GM21528 (cell line): ENCODE results near the gene INS.

Source experiments
- ATAC-seq: cut with Tn5 transposase; IDR thresholded peaks from one replicate; pipeline ENCODE4 v1.9.1; 2021; ENCODE audit warnings: mild to moderate bottlenecking, moderate library complexity; ENCODE audit not compliant: unreplicated experiment, low FRiP score

The INS gene

GRCh38 chr11:2123628-2123960 lies 37.4 kb downstream of the INS start:
- ATAC-seq = no peak

GRCh38 chr11:2122907-2123627 lies 37.9 kb downstream of the INS start:
- no peak for ATAC-seq

DNA sequence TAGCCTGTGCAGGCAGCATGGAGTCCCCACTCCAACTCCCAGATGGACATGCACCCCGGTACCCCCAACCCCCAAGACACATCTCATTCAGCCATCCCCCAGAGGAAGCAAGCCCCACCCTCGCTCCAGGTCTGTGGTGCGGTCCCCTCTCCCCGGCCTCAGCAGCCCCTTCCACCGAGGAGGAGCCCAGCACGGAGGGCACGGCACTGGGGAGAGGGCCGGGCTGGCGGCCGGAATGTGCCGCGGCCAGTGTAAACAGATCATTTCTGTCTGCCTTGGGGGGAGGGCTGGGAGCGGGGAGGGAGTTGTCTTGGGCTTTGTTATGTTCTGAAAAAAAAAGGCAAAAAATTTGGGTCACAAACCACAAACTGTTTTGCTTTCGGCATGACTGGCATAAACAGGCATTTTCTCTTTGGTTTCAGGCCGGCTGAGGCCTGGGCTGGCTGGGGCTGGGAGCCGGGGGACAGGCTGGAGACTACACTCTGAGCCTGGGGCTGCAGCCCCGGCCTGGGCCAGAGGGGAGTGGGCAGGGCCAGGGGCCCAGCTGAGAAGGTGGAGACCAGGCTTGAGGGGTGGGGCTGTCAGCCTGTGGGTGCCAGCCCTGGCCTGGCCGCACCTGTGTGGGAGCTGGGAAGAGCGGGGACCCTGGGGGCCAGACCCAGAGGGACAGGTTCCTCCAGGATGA lies 38.6 kb downstream of the INS start:
- no peak for ATAC-seq

DNA sequence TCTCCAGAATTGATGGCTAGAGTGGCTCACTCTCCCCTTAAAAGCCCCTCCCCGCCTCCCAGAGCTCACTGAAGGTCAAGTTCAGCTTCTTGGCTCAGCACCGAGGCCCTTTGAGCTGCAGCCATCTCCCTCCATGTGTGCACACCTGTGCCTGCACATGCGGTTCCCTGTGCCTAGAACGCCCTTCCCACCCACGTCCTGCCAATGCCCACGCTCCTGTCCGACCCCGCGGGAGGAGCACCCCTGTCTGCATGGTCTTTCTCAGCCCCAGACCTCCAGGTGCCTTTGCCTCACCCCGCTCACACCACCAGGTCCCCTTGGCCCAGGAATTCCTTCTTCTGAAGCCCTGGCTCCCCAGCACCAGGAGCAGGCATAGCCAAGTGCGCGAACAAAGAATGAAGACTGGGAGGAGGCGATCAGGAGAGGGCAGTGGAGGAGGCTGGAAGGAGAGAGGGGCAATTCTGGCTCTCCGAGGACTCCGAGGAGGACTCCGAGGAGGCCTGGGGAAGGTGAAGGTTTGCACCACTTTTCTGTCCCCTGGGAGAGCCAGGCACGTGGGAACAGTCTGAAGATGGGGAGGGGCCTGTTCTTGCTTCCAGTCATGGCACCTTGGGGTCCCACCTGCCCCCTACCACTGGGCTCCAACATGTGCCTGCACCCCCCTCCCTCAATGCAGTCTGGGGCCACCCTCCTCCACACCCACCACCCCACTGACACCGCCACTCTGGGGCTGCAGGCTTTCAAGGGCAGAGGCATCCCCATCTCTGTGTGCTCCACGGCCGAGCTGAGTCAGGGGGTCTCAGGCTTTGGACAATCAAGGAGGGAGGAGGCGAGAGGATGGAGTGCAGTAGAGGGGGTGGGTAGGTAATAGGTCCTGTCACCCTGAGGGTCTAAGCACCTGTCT lies 39.5 kb downstream of the INS start:
- ATAC-seq = no peak

- ATAC-seq = no peak
Observed at GRCh38 chr11:2120359-2121100, 40.5 kb downstream of the INS start.

- no peak for ATAC-seq
Observed at GRCh38 chr11:2118677-2119076, 42.3 kb downstream of the INS start.

GRCh38 chr11:2116680-2117079 lies 44.3 kb downstream of the INS start:
- ATAC-seq = no peak

DNA sequence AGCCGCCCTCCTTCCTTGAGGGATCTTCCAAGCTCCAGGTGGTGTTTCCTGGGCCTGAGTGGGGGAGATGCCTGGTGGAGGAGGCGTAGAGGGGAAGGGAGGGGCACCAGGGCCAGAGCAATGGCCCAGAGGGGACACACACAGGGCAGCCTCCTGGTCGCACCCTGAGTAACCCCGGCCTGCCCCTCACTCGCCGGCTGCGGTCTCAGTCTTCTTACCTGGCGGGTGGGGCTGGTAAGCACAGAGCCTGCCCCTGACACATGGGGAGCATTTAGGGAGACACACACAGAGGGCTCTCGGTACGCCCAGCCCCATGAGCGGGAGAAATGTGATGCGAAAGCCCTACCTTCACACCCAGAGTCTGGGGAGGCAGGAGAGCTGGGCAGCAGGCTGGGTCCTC lies 45.7 kb downstream of the INS start:
- no peak for ATAC-seq

DNA sequence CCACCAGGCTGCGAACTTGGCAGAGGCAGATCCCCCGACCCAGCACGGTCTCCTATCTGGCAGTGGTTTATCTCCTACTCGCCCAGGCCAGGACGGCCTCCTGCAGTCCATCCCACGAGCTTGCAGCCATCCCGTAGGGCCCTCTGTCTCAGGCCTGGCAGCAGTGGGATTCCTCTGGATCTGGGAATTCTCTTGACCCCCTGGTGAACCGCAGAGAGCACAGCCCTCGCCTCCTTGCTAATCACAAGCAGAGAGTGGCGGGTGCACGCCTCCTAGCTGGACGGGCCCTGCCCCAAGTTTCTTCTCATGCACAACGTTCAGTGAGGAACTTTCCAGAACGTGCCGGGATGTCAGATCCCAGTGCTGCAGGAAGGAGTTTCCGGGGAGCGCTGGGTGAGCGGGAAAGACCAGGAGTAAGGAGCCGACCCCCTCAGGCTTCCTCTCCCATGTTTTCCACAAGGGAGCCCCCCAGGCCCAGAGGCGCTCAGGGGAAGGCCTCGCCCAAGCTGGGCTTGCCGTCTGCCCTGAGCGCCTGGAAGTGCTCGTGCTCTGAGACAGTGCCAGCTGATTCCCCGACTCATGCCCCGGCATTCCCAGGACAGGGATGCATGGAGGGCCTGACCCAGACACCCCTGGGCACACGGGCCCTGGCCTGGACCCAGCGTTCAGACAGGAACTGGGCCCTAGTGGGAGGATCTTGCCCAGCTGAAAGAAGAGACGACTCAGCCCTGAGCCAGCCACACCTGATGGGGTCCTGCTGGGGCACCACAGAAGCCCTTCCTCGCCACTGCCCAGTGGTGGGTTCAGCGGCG lies 46.4 kb downstream of the INS start:
- no peak for ATAC-seq

GRCh38 chr11:2113776-2114175 lies 47.2 kb downstream of the INS start:
- ATAC-seq = no peak

- ATAC-seq = no peak
Observed at GRCh38 chr11:2110521-2110920, 50.5 kb downstream of the INS start.
